Thoracic aorta (tissue), 2 donors: ENCODE results near the gene SLCO3A1. TPM values are rescaled to one million over a fixed set of nuclear protein-coding genes. Genes with fewer than 3 reads are reported as not detected.

Experiments used
- ATAC-seq: fragments of 150-250 bp; one replicate; pipeline ENCODE4 v1.8.0; 2017; ENCODE audit warnings: low read depth; ENCODE audit not compliant: insufficient number of reproducible peaks, low FRiP score
- DNase-seq: peaks from one replicate; pipeline ENCODE4 v3.0.0-alpha.2; 2020; ENCODE audit warnings: low spot score
- H3K27ac ChIP-seq, 2 donors: fragments of 200-600 bp; sonication (generic); 1 replicate in 1 of 2; 2 replicates in 1 of 2; pipeline ENCODE4 v1.5.1; 2016; ENCODE audit warnings: mild to moderate bottlenecking in 2 of 2, moderate library complexity in 2 of 2
- H3K27me3 ChIP-seq: fragments of 200-600 bp; sonication (generic); replicated peaks from 2 replicates; pipeline ENCODE4 v1.6.0; 2016; ENCODE audit warnings: mild to moderate bottlenecking; ENCODE audit not compliant: insufficient read depth
- H3K36me3 ChIP-seq: fragments of 200-600 bp; sonication (generic); one replicate; pipeline ENCODE4 v1.5.1; 2016
- H3K4me1 ChIP-seq, 2 donors: fragments of 200-600 bp; sonication (generic); 1 replicate in 1 of 2; 2 replicates in 1 of 2; pipeline versions ENCODE4 v1.5.1 to v1.6.0; 2016; ENCODE audit warnings: low read depth in 2 of 2, mild to moderate bottlenecking in 1 of 2; ENCODE audit not compliant: control insufficient read depth in 1 of 2
- H3K4me3 ChIP-seq: fragments of 200-600 bp; sonication (generic); 2 replicates; pipeline ENCODE4 v1.5.1; 2016; ENCODE audit warnings: mild to moderate bottlenecking
- H3K9me3 ChIP-seq: fragments of 200-600 bp; sonication (generic); 2 replicates; pipeline ENCODE4 v1.5.1; 2016
- CTCF ChIP-seq: fragments of 200-600 bp; sonication (generic); IDR thresholded peaks from one replicate; pipeline ENCODE4 v1.5.1; 2019; ENCODE audit warnings: antibody characterized with exemption
- total RNA-seq, 2 donors: library from RNA; depleted of rRNA; stranded (reverse); fragments of >200 nt; gene quantifications; one replicate each; pipeline versions ENCODE4 v1.1.0 to v1.2.3, GENCODE V29; 2016

SLCO3A1 gene
- total RNA-seq, 2 donors from 2014 or later = 16.5 to 39.1 TPM

GRCh38 chr15:92149465-92149864, 296.0 kb downstream of the SLCO3A1 start:
- no peak for ATAC-seq
- DNase-seq = no peak
- H3K36me3 ChIP-seq = no peaks in the 10 kb centered on the region
- H3K4me1 ChIP-seq = no peaks in the 10 kb centered on the region
- H3K9me3 ChIP-seq = no peaks in the 10 kb centered on the region
- no peak for TF ChIP-seq CTCF
- H3K4me3 ChIP-seq = no peak overlapping the region
- H3K27ac ChIP-seq = no peak overlapping the region
- no peaks in the 10 kb centered on the region for H3K27me3 ChIP-seq

- no peaks in the 10 kb centered on the region for H3K36me3 ChIP-seq
- no peak overlapping the region for H3K4me3 ChIP-seq
- no peaks in the 10 kb centered on the region for H3K9me3 ChIP-seq
- DNase-seq = no peak
- H3K27ac ChIP-seq = no peak overlapping the region
- no peaks in the 10 kb centered on the region for H3K4me1 ChIP-seq
- H3K27me3 ChIP-seq = no peaks in the 10 kb centered on the region
- no peak for ATAC-seq
- no peak for TF ChIP-seq CTCF
Observed at GRCh38 chr15:92151168-92151567, 297.7 kb downstream of the SLCO3A1 start.

GRCh38 chr15:92151741-92152140, 298.2 kb downstream of the SLCO3A1 start:
- Histone ChIP-seq H3K4me3 (no peak overlapping the region), H3K27me3 (no peaks in the 10 kb centered on the region), H3K27ac (no peak overlapping the region), H3K4me1 (no peaks in the 10 kb centered on the region), H3K36me3 (no peaks in the 10 kb centered on the region), H3K9me3 (no peaks in the 10 kb centered on the region)
- no peak for TF ChIP-seq CTCF
- ATAC-seq (no peak), DNase-seq (no peak)

GRCh38 chr15:92152983-92153382, 299.5 kb downstream of the SLCO3A1 start:
- ATAC-seq (no peak), DNase-seq (no peak)
- Histone ChIP-seq H3K4me1 (no peaks in the 10 kb centered on the region), H3K36me3 (no peaks in the 10 kb centered on the region), H3K27ac (no peak overlapping the region), H3K9me3 (no peaks in the 10 kb centered on the region), H3K4me3 (no peak overlapping the region), H3K27me3 (no peaks in the 10 kb centered on the region)
- TF ChIP-seq CTCF = no peak

- H3K4me1 ChIP-seq = no peaks in the 10 kb centered on the region
- DNase-seq = no peak
- TF ChIP-seq CTCF = no peak
- H3K27me3 ChIP-seq = no peaks in the 10 kb centered on the region
- no peak overlapping the region for H3K4me3 ChIP-seq
- H3K36me3 ChIP-seq = no peaks in the 10 kb centered on the region
- ATAC-seq = no peak
- H3K27ac ChIP-seq = no peak overlapping the region
- no peaks in the 10 kb centered on the region for H3K9me3 ChIP-seq
Observed at GRCh38 chr15:92153620-92154019, 300.1 kb downstream of the SLCO3A1 start.
